Middle frontal gyrus (tissue), 1 donor: ENCODE measurements around the gene RACK1.
"Not testable (repeated sequence)": the region's sequence is repeated elsewhere in the genome, so short reads cannot be mapped to it uniquely, and the experiment has no call there.

ENCODE experiments used
- DNase-seq: peaks from one replicate; pipeline ENCODE4 v3.0.0-alpha.2; 2015; ENCODE audit warnings: low spot score; ENCODE audit errors: extremely low spot score

The RACK1 gene

GRCh38 chr5:181243564-181244343 lies at the start of gene RACK1:
TSS of gene RACK1 (minus strand) at chr5:181243906. CDS start at chr5:181243800, 106 bp downstream.
- peak; percentile 82 for DNase-seq

GRCh38 chr5:181287331-181287730 lies 43.6 kb upstream of the RACK1 start:
- DNase-seq = not testable (repeated sequence)

GRCh38 chr5:181285962-181286705 lies 42.4 kb upstream of the RACK1 start:
- DNase-seq = not testable (repeated sequence)

DNA sequence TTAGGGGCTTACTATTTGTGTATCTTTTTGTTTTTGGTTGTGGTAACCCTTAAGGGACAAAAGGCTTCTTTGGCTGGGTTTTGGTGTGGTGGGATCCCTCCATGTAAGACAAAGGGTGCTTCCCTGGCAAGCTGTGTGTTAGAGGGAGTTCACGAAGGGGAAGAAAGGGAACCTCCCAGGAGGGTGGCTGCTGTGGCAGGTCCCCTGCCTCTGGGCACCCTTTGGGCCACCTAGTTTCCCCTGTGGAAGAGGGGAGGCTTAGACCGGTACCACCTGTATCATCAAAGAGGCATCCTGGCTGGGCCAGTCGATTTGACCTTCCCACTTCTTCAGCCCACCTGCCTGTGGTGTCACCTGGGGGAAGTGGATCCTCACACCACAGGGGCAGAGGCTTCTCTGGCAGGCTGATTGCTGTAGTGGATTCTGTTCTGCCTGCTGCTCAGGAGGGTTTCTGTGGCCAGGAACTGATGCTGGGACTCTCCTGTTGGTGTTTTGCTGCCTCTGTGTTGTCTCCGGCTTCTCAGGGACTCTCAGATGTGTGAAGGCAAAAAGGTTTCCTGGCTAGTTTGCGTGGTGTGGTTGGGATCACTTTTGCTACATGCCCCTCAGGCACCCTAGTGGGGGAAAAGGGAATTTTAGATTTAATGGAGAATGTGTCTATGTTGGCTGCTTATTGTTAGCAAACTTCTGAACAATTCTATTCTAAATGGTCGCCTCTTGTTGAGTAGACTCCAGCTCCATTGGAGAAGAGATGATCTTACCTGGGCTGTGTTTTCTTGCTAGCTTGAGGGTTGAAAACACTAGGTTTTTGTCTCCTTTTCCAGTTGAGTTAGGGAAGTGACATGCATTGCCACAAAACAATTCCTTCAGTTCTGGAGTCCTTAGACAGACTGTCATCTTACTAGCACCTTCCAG lies 40.4 kb upstream of the RACK1 start:
- not testable (repeated sequence) for DNase-seq

DNA sequence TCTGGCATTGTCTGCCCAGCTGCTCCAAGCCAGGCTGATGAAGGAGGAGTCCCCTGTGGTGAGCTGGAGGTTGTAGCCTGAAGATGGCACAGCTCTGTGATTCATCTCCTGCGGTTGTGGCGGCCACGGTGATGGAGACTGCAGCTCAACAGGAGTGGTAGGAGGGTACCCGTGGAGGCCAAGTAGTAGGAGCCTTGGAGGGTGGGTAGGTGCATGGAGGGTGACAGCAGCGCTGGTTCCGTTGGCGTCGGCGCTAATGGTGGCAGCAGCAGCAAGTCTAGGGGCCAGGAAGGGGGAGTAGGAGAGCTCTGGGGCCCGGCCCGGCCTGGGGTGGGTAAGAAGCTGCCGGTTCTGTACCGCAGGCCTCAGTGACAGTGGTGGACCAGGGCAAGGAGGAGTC lies 39.6 kb upstream of the RACK1 start:
- DNase-seq = no peak

DNA sequence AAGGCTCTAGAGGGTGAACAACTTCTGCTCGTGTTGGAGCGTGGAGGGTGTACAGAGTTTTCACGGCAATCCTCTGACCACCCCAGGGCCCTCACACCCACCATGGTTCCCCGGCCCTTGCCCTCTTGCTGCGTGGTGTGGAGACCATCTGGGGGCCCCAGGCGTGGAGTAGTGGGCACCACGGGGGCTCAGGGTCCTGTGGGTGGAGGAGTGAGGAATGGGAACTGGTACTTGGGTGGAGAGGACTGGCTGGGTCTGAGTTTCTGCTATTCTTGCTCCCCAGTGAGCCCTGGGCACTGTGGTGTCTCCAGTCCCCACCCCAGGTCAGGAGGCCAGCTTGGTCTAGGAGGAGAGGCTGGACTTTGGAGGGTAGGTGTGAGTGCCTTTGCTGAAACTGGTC lies 39.2 kb upstream of the RACK1 start:
- no peak for DNase-seq

DNA sequence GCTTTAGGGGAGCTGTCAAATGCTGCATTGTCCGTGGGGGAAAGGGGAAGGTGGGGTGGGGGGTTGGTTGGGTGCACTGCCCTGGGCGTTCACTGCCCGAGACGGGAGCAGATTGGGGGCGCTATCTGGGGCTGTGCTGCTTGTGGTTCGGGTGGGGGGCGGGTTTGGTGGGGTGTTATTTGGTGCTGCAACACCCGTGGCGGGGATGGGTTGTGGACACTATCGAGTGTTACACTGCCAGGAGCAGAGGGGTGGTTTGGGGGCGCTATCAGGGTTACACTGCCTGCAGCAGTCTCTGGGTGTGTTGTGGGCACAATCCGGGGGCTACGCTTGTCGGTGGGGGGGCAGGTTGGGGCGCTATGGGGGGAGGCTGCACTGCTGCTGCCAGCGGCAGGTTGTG lies 38.7 kb upstream of the RACK1 start:
- not testable (repeated sequence) for DNase-seq

DNA sequence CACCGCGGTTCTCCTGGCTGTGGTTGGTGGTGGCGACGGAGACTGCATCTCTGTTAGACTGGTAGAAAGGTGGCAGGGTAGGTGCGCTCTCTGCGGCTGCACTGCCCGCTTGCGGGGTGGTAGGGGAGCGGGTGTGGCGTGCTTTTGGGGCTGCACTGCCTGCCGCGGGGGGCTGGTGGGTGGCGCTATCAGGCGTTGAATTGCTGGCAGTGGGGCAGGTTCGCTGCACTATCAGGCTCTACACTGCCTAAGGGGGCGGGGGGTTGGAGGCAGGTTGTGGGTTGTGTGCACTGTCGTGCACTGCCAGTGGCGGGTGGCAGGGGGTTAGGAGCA lies 38.2 kb upstream of the RACK1 start:
- no peak for DNase-seq

- DNase-seq = no peak
These were observed 37.6 kb upstream of the RACK1 start for GRCh38 chr5:181281077-181281983.

DNA sequence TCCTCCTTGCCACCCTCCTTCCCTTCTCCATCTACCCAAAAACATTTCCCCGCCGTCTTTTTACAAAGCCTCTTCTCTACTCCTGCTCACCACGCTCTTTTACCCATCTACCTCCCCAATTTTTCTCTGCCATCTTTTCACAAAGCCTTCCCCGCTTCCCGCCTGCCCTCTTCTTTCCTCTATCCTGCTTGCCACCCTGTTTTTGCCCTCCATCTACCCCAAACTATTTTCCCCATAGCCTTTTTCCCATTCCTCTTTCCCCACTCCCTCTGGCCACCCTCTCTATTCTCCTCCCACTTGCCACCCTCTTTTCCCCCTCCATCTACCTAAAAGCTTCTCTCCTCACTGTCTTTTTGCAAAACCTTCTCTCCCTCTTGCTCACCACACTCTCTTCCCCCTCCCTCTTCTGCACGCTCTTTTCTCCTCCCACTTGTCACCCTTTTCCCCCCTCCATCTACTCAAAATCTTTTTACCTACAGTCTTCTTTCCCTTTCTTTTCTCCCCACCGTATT lies 36.6 kb upstream of the RACK1 start:
- DNase-seq = no peak

GRCh38 chr5:181273433-181273744 lies 29.7 kb upstream of the RACK1 start:
- DNase-seq = not testable (repeated sequence)

DNA sequence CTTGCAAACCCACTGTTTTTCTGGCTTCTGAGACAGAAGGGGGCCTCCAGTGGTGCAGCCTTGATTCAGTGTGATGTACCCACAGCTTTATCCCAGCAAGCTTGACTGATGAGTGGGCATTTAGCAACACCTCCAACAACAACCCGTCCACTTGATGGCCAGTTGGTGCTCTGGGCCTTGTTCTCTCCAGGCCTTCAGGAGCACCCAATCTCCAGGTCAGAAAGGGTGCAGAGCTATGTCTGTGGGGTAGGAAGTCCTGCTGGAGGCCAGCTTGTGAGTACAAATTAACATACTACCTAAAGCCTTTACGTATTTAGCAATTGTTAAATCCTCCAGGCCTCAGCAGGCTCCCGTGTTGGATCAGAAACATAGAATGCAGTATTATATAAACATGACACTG lies 27.4 kb upstream of the RACK1 start:
- no peak for DNase-seq

DNA sequence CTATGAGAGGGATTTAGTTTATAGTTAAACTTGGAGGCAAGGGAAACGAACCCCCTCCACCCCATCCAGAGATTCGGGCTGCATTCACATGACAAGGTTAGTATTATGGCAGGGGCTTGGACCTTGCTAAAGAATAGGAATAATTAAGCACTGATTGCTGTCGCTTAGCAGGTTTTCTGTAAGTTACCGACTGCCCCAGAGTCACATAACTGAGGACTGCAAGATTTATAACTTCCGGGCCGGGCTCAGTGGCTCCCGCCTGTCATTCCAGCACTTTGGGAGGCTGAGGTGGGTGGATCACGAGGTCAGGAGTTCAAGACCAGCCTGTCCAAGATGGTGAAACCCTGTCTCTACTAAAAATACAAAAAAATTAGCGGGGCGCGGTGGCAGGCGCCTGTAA lies 24.2 kb upstream of the RACK1 start:
- not testable (repeated sequence) for DNase-seq

DNA sequence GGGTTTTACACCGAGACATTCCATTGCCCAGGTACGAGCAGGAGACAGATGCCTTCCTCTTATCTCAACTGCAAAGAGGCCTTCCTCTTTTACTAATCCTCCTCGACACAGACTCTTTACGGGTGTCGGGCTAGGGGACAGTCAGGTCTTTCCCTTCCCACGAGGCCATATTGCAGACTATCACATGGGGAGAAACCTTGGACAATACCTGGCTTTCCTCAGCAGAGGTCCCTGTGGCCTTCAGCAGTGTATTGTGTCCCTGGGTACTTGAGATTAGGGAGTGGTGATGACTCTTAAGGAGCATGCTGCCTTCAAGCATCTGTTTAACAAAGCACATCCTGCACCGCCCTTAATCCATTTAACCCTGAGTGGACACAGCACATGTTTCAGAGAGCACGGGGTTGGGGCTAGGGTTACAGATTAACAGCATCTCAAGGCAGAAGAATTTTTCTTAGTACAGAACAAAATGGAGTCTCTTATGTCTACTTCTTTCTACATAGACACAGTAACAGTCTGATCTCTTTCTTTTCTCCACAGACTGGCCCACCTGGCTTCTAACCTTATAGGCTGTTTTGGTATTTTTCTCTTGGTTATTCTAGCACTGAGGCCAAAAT lies 23.7 kb upstream of the RACK1 start:
- DNase-seq = not testable (repeated sequence)

DNA sequence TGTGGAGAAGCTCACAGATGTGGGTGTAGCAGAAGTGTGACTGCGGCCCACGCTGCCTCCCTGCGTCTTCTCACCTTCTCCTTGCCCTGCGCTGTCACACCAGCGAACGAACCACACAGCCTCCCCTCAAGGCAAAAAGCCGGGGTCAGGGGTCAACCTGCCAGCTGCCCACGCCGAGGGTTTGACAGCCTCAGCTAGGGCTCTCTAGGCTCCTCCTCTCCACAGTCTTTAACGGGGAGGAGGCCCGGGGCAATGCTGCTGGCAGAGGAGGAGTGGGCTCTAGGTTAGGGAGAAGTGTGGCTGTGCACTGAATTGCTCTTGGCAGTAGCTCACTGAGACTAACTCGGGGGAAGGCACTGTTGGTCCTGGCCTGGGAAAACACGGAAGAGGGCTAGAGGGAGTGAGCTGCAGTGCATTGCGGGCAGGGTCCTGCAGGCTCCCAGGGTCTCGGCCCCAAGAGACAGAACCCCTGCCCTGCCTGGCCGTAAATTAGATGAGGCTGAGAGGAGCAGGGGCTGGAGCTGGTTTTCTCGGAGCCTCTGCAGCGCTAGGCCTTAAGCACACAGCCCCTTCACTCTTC lies 21.5 kb upstream of the RACK1 start:
- no peak for DNase-seq

GRCh38 chr5:181263633-181264032 lies 19.9 kb upstream of the RACK1 start:
- DNase-seq = no peak

GRCh38 chr5:181261320-181262049 lies 17.8 kb upstream of the RACK1 start:
- DNase-seq = no peak

DNA sequence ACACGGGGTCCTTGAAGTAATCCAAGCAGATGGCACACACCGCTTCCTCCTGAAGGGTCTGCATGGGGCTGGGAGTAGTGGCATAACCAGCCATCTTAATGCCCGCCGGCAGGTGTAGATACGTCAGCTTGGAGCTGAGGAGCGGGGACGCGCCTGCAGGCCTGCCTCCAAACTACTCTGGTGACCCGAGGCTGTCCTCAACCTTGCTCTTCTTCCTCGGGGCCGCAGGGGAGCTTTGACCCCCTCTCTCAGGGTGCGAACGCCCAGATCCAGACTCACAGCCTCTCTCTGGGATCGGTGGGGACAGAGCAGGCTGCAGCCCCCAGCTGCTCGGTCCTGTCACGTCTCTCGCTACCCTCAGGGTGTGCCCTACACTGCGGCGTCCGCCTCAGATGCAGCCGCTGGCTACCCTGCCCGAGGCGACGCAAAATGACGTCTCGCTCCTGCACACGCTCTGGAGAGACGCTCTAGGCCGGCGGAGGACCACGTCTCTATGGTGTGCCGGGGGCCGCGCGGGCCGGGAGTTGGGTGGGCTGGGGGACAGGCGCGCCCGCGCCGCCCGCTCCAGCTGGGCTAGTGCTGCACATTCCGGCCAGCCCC lies 17.1 kb upstream of the RACK1 start, which contains the start of gene TRIM52:
Gene TRIM52, minus strand, starts transcription at position 424 of the 600 bp plus-strand sequence. Its CDS starts 330 bp downstream, at position 94.
- peak; percentile 88 for DNase-seq
